GM12878 (cell line): Measurements from ENCODE around the gene FLYWCH2. TPM values are rescaled to one million over a fixed set of nuclear protein-coding genes. Genes with fewer than 3 reads are reported as not detected.

Experiments used
- ATAC-seq: fragments of 200-7000 bp; cut with Tn5 transposase; 3 replicates; pipeline ENCODE4 v1.9.1; 2020; ENCODE audit warnings: mild to moderate bottlenecking, moderate library complexity
- BruUV-seq: library from RNA; stranded (reverse); fragments of 400-500 nt; replicated peaks from 2 replicates; lab custom pipeline; 2021; lab: Mats Ljungman, UMichigan
- CTCF ChIA-PET: fragments of 300-600 bp; sonication (Branson Sonifier 250); formaldehyde crosslinking; extraction: SDS; loops from one replicate; lab custom pipeline; 2021; ENCODE audit warnings: inconsistent platforms; lab: Yijun Ruan, JAX
- POLR2A ChIA-PET: fragments of 350-600 bp; formaldehyde crosslinking; extraction: SDS; loops from one replicate; lab custom pipeline; 2021; ENCODE audit warnings: inconsistent platforms; lab: Charles Lee
- RAD21 ChIA-PET: fragments of 300-600 bp; sonication (Branson Sonifier 250); formaldehyde crosslinking; loops from one replicate; lab custom pipeline; 2023; ENCODE audit warnings: antibody characterized with exemption; ENCODE audit not compliant: unreplicated experiment; lab: Charles Lee
- SMC1A ChIA-PET: fragments of 300-600 bp; sonication (Branson Sonifier 250); formaldehyde crosslinking; loops from one replicate; lab custom pipeline; 2023; ENCODE audit not compliant: unreplicated experiment, uncharacterized antibody; lab: Charles Lee
- DNase-seq: peaks from one replicate; pipeline ENCODE4 v3.0.0-alpha.2; 2011; ENCODE audit warnings: low read depth, low spot score
- FAIRE-seq: peaks from 3 replicates; lab custom pipeline; 2011; peaks lifted over from hg19 to GRCh38; lab: Jason Lieb, UNC
- H2AFZ ChIP-seq: 2 replicates; pipeline ENCODE4 v1.6.0; 2011; ENCODE audit warnings: low read depth, low read length, control low read depth; ENCODE audit not compliant: control insufficient read depth
- H3K27ac ChIP-seq: 2 replicates; pipeline ENCODE4 v1.5.1; 2011; ENCODE audit warnings: control low read depth; ENCODE audit not compliant: control insufficient read depth, insufficient read depth
- H3K27me3 ChIP-seq, 2 experiments: replicated peaks in 1 of 2; 2 replicates each; pipeline versions ENCODE4 v1.6.0 to v1.6.1; 2011; ENCODE audit warnings: low read length in 1 of 2; ENCODE audit not compliant: control insufficient read depth in 2 of 2, insufficient read depth in 2 of 2
- H3K36me3 ChIP-seq, 2 experiments: 2 replicates each; pipeline ENCODE4 v1.5.1; 2011; ENCODE audit warnings: low read length in 1 of 2; ENCODE audit not compliant: control insufficient read depth in 2 of 2, insufficient read depth in 2 of 2
- H3K4me1 ChIP-seq: 2 replicates; pipeline ENCODE4 v1.6.1; 2011; ENCODE audit warnings: mild to moderate bottlenecking, low read length, moderate library complexity, mixed read lengths; ENCODE audit not compliant: control insufficient read depth, insufficient read depth
- H3K4me2 ChIP-seq: 2 replicates; pipeline ENCODE4 v1.6.0; 2011; ENCODE audit warnings: control low read depth; ENCODE audit not compliant: control insufficient read depth, insufficient read depth
- H3K4me3 ChIP-seq: fragments of 200-600 bp; sonication (generic); 2 replicates; pipeline ENCODE4 v1.5.1; 2016
- H3K79me2 ChIP-seq: 2 replicates; pipeline ENCODE4 v1.6.0; 2011; ENCODE audit warnings: low read length; ENCODE audit not compliant: control insufficient read depth, insufficient read depth
- H3K9ac ChIP-seq: 2 replicates; pipeline ENCODE4 v1.8.0; 2011; ENCODE audit warnings: low read length, control low read depth, mixed read lengths; ENCODE audit not compliant: control insufficient read depth, insufficient read depth
- H3K9me3 ChIP-seq: replicated peaks from 3 replicates; pipeline ENCODE4 v1.5.1; 2011; ENCODE audit warnings: mild to moderate bottlenecking, low read length; ENCODE audit not compliant: control insufficient read depth, insufficient read depth
- H4K20me1 ChIP-seq: 2 replicates; pipeline ENCODE4 v1.6.0; 2011; ENCODE audit not compliant: control insufficient read depth, insufficient read depth
- CBFB ChIP-seq: IDR thresholded peaks from 2 replicates; pipeline ENCODE4 v1.6.1; 2016; ENCODE audit warnings: antibody characterized with exemption, low read depth
- EP300 ChIP-seq, 2 experiments: fragments of 150-350 bp in 1 of 2; IDR thresholded peaks; 2 replicates each; pipeline ENCODE4 v1.6.1; 2011 to 2012; ENCODE audit warnings: low read depth in 2 of 2, low read length in 2 of 2, borderline replicate concordance in 1 of 2, improper control_type of control experiment in 1 of 2, inconsistent platforms in 1 of 2; ENCODE audit not compliant: control insufficient read depth in 1 of 2
- LARP7 ChIP-seq: fragments of 450-650 bp; IDR thresholded peaks from 2 replicates; pipeline ENCODE4 v1.6.1; 2017; ENCODE audit warnings: mild to moderate bottlenecking
- MTA3 ChIP-seq: IDR thresholded peaks from 2 replicates; pipeline ENCODE4 v1.6.1; 2012; ENCODE audit warnings: low read length, inconsistent platforms, borderline replicate concordance
- NFIC ChIP-seq: IDR thresholded peaks from 2 replicates; pipeline ENCODE4 v1.6.1; 2012; ENCODE audit warnings: low read depth, mild to moderate bottlenecking, inconsistent platforms, low read length, moderate library complexity
- PML ChIP-seq: IDR thresholded peaks from 2 replicates; pipeline ENCODE4 v1.6.1; 2012; ENCODE audit warnings: low read length, inconsistent platforms
- RELA ChIP-seq: fragments of 450-650 bp; IDR thresholded peaks from 2 replicates; pipeline ENCODE4 v1.8.0; 2014; ENCODE audit warnings: borderline replicate concordance; ENCODE audit not compliant: partially characterized antibody
- SMC3 ChIP-seq: IDR thresholded peaks from 2 replicates; pipeline ENCODE4 v1.6.1; 2011; ENCODE audit warnings: low read length, improper control_type of control experiment, borderline replicate concordance
- TBL1XR1 ChIP-seq: IDR thresholded peaks from 2 replicates; pipeline ENCODE4 v1.6.1; 2012; ENCODE audit warnings: low read depth, low read length, improper control_type of control experiment
- ZSCAN29 ChIP-seq: fragments of 450-650 bp; IDR thresholded peaks from 2 replicates; pipeline ENCODE4 v1.6.1; 2017; ENCODE audit warnings: mild to moderate bottlenecking, moderate library complexity
- WGBS: methylation state at CpG from one replicate; pipeline ENCODE4 v1.1.6; 2016; ENCODE audit warnings: low lambda C conversion rate; ENCODE audit not compliant: insufficient replicate concordance, insufficient coverage; ENCODE audit errors: missing lambda C conversion rate; 5-methylcytosine and 5-hydroxymethylcytosine counted together
- in situ Hi-C: fragments of 300-500 bp; cut with MboI; formaldehyde crosslinking; loops from 9 replicates; pipeline ENCODE4 v1.14.3; 2018; ENCODE audit warnings: mixed read lengths
- intact Hi-C: fragments of 100-400 bp; cut with micrococcal nuclease; formaldehyde crosslinking; loops from one replicate; pipeline ENCODE4 v1.14.2; 2022; ENCODE audit not compliant: unreplicated experiment
- polyA plus RNA-seq, 11 experiments: library from polyadenylated mRNA; depleted of rRNA in 4 of 11; unstranded in 6 of 11; stranded (reverse) in 5 of 11; fragments of >200 nt; fragmentation: Nextera tagmentation in 4 of 11; fragmentation: Illumina TruSeq in 1 of 11; extraction: Ambion mirVana in 4 of 11; extraction: Trizol in 1 of 11; gene quantifications; 1 replicate in 1 of 11; 2 replicates in 10 of 11; pipeline versions ENCODE4 v1.2.1 to v1.2.3, GENCODE V29; 2011 to 2016; ENCODE audit warnings: inconsistent platforms in 2 of 11, missing spikeins in 2 of 11, low read depth in 1 of 11
- total RNA-seq, 4 experiments: library from RNA; depleted of rRNA in 3 of 4; stranded (reverse); fragments of >200 nt in 3 of 4; fragmentation: Illumina TruSeq in 1 of 4; extraction: Trizol in 1 of 4; gene quantifications; 2 replicates each; pipeline versions ENCODE4 v1.2.1 to v1.2.3, GENCODE V29; 2013 to 2021

FLYWCH2 gene
- total and polyA plus RNA-seq, 10 of the 15 experiments (the other 5 are each of a cell fraction or from before 2014, with no cell fraction given) = 0.27 to 43.1 (median 17.7) TPM

DNA sequence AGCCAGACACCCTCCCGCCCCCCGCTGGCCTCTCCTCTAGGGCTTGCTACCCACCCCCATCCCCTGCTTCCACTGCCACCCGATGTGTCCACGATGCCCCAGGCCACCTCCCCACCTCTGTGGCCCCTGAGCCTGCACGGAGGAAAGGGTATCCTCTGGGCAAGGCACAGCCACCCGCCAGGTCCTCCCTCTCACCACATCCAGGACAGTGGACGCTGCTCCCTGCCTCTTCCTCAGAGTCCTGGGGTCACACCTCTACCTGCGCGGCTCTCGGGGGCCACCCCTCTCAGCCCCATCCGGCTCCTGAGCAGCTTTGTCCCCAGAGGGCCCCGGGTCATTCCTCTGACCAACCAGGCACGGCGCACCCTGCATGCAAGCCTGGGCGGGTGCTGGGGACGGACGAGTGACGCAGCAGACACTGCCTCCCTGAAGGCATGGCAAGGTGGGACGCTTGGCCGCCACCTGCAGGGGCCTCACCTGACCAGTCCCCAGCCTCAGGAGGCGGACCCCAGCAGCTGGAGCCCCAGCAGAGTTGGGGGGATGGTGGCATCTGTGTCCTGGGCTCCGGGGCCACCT, 53.5 kb downstream of the FLYWCH2 start:
- FAIRE-seq (no peak), ATAC-seq (no peak), DNase-seq (no peak)
- 81% methylated on average over 18 of the region's 22 CpGs for WGBS
- H3K79me2 ChIP-seq = no peaks in the 10 kb centered on the region
- SMC1A ChIA-PET = no interaction called here
- no peaks in the 10 kb centered on the region for H3K27me3 ChIP-seq
- H3K27ac ChIP-seq = no peak overlapping the region
- in situ Hi-C loops = no loop called here
- peaks cover 4% of the 10 kb centered on the region; the same call in 1 of the 2 replicates for H3K4me1 ChIP-seq
- POLR2A ChIA-PET = no interaction called here
- RAD21 ChIA-PET = no interaction called here
- H3K9me3 ChIP-seq = no peaks in the 10 kb centered on the region
- no TSS peak for BruUV-seq
- no peak overlapping the region for H3K9ac ChIP-seq
- intact Hi-C loops = no loop called here
- H4K20me1 ChIP-seq = no peaks in the 10 kb centered on the region
- H2AFZ ChIP-seq = no peak overlapping the region
- peaks cover 10 to 16% of the 10 kb centered on the region in 2 experiments; a peak in 3 of 4 replicates for H3K36me3 ChIP-seq
- H3K4me3 ChIP-seq = no peak overlapping the region
- no peak overlapping the region for H3K4me2 ChIP-seq
- TF ChIP-seq PML (no peak), CBFB (no peak), EP300 (IDR thresholded peaks at IDR 0.05; ENCODE audit: borderline replicate concordance in 1 of 2, control insufficient read depth in 1 of 2, low read depth in 2 of 2, low read length in 2 of 2) (no peak), SMC3 (no peak), RELA (no peak), MTA3 (no peak), ZSCAN29 (no peak), LARP7 (no peak), TBL1XR1 (no peak), NFIC (no peak)
- CTCF ChIA-PET = no interaction called here
